Stimulated activated CD8-positive, alpha-beta memory T cell treated with anti-CD3 and anti-CD28 coated beads, Interleukin-4, amount 100 ng/mL, for 48 hours (primary cell): Measurements from ENCODE around the gene PTCHD1.

ENCODE experiments used
- DNase-seq: peaks from one replicate; pipeline ENCODE4 v3.0.0-alpha.2; 2020

The PTCHD1 gene

GRCh38 chrX:23334848-23335599 is at the start of gene PTCHD1:
PTCHD1 (plus strand) TSS chrX:23334849; CDS start chrX:23334876, 27 bp downstream.
- no peak for DNase-seq

GRCh38 chrX:23286731-23287130 is 47.9 kb upstream of the PTCHD1 start:
- DNase-seq, result no peak

- DNase-seq, result no peak
Observed at GRCh38 chrX:23287191-23287725, 47.4 kb upstream of the PTCHD1 start.

GRCh38 chrX:23292354-23292987 is 42.2 kb upstream of the PTCHD1 start:
- no peak for DNase-seq

- no peak for DNase-seq
Observed at GRCh38 chrX:23292988-23293651, 41.5 kb upstream of the PTCHD1 start.

GRCh38 chrX:23304881-23305280 is 29.8 kb upstream of the PTCHD1 start:
- DNase-seq, result no peak

GRCh38 chrX:23311731-23312130 is 22.9 kb upstream of the PTCHD1 start:
- DNase-seq, result no peak

GRCh38 chrX:23312136-23312535 is 22.5 kb upstream of the PTCHD1 start:
- no peak for DNase-seq

- peak; percentile 51 for DNase-seq
Observed at GRCh38 chrX:23317799-23318724, 16.6 kb upstream of the PTCHD1 start.

- no peak for DNase-seq
Observed at GRCh38 chrX:23327104-23327503, 7.5 kb upstream of the PTCHD1 start.

GRCh38 chrX:23331701-23332100 is 2.9 kb upstream of the PTCHD1 start:
- DNase-seq, result no peak

GRCh38 chrX:23332101-23332887 is 2.4 kb upstream of the PTCHD1 start:
- DNase-seq, result no peak

- no peak for DNase-seq
Observed at GRCh38 chrX:23332888-23333821, 1.5 kb upstream of the PTCHD1 start.

GRCh38 chrX:23333842-23334520 is 668 bp upstream of the PTCHD1 start:
- no peak for DNase-seq

- DNase-seq, result no peak
Observed at GRCh38 chrX:23334521-23334847, 165 bp upstream of the PTCHD1 start.

GRCh38 chrX:23338334-23338733 is 3.7 kb downstream of the PTCHD1 start:
- DNase-seq, result no peak

GRCh38 chrX:23341452-23341851 is 6.8 kb downstream of the PTCHD1 start:
- DNase-seq, result no peak

- DNase-seq, result no peak
Observed at GRCh38 chrX:23344238-23344903, 9.7 kb downstream of the PTCHD1 start.

GRCh38 chrX:23344904-23345271 is 10.2 kb downstream of the PTCHD1 start:
- no peak for DNase-seq

GRCh38 chrX:23356189-23356588 is 21.5 kb downstream of the PTCHD1 start:
- DNase-seq, result no peak
